IMR-90 (cell line): ENCODE measurements around the gene PLCG2. TPM values are rescaled to one million over a fixed set of nuclear protein-coding genes. Genes with fewer than 3 reads are reported as not detected.

ENCODE experiments used
- ATAC-seq: fragments of 200-7000 bp; cut with Tn5 transposase; 2 replicates; pipeline ENCODE4 v1.9.1; 2020; ENCODE audit warnings: low read depth, mild to moderate bottlenecking, moderate library complexity
- BruUV-seq: library from RNA; stranded (reverse); fragments of 400-500 nt; replicated peaks from 2 replicates; lab custom pipeline; 2021; lab: Mats Ljungman, UMichigan
- CTCF ChIA-PET: fragments of 300-600 bp; formaldehyde crosslinking; extraction: SDS; loops from one replicate; lab custom pipeline; 2021; ENCODE audit warnings: antibody characterized with exemption; lab: Yijun Ruan, JAX
- POLR2A ChIA-PET: fragments of 300-600 bp; sonication (Branson Sonifier 250); formaldehyde crosslinking; loops from one replicate; lab custom pipeline; 2022; ENCODE audit warnings: antibody characterized with exemption; ENCODE audit not compliant: unreplicated experiment; lab: Charles Lee
- DNase-seq: peaks from one replicate; pipeline ENCODE4 v3.0.0; 2013
- H2AFZ ChIP-seq: replicated peaks from 2 replicates; pipeline ENCODE3; 2013; ENCODE audit warnings: low read length, mild to moderate bottlenecking; ENCODE audit not compliant: poor library complexity
- H2AK5ac ChIP-seq: 2 replicates; pipeline ENCODE4 v1.6.1; 2013; ENCODE audit warnings: low read depth, low read length, inconsistent platforms
- H2AK9ac ChIP-seq: replicated peaks from 2 replicates; pipeline ENCODE3; 2013; ENCODE audit warnings: mild to moderate bottlenecking, low read depth, low read length, moderate library complexity; ENCODE audit not compliant: poor library complexity
- H2BK120ac ChIP-seq: 2 replicates; pipeline ENCODE4 v1.6.1; 2013; ENCODE audit warnings: low read depth, low read length, inconsistent platforms
- H2BK15ac ChIP-seq: 3 replicates; pipeline ENCODE4 v1.6.1; 2013; ENCODE audit warnings: low read depth, low read length, inconsistent platforms
- H2BK20ac ChIP-seq: 2 replicates; pipeline ENCODE4 v1.6.1; 2013; ENCODE audit warnings: low read depth, mild to moderate bottlenecking, inconsistent platforms, low read length, moderate library complexity
- H2BK5ac ChIP-seq: 2 replicates; pipeline ENCODE4 v1.6.1; 2013; ENCODE audit warnings: mild to moderate bottlenecking, low read depth, low read length, inconsistent platforms; ENCODE audit not compliant: poor library complexity, severe bottlenecking
- H3K14ac ChIP-seq: replicated peaks from 2 replicates; pipeline ENCODE4 v1.6.1; 2013; ENCODE audit warnings: low read depth, low read length, inconsistent platforms
- H3K18ac ChIP-seq: 2 replicates; pipeline ENCODE4 v1.6.1; 2013; ENCODE audit warnings: low read depth, low read length, control low read depth
- H3K23ac ChIP-seq: 2 replicates; pipeline ENCODE4 v1.6.1; 2013; ENCODE audit warnings: low read depth, low read length, inconsistent platforms
- H3K27ac ChIP-seq: 2 replicates; pipeline ENCODE4 v1.5.1; 2013; ENCODE audit warnings: mild to moderate bottlenecking, control low read depth, low read length; ENCODE audit not compliant: insufficient read depth
- H3K27me3 ChIP-seq: 2 replicates; pipeline ENCODE4 v1.6.1; 2013; ENCODE audit warnings: low read length; ENCODE audit not compliant: control insufficient read depth, insufficient read depth
- H3K36me3 ChIP-seq: 2 replicates; pipeline ENCODE4 v1.6.1; 2013; ENCODE audit warnings: low read length, mixed read lengths; ENCODE audit not compliant: control insufficient read depth, insufficient read depth
- H3K4ac ChIP-seq: 2 replicates; pipeline ENCODE4 v1.6.1; 2013; ENCODE audit warnings: low read depth, low read length, inconsistent platforms
- H3K4me1 ChIP-seq: 2 replicates; pipeline ENCODE4 v1.6.1; 2013; ENCODE audit warnings: low read length, mixed read lengths; ENCODE audit not compliant: control insufficient read depth, insufficient read depth
- H3K4me2 ChIP-seq: 2 replicates; pipeline ENCODE4 v1.6.1; 2013; ENCODE audit warnings: low read depth, mild to moderate bottlenecking, control low read depth, low read length, moderate library complexity
- H3K4me3 ChIP-seq: 2 replicates; pipeline ENCODE4 v1.5.1; 2013; ENCODE audit warnings: low read depth, mild to moderate bottlenecking, control low read depth, low read length, moderate library complexity; ENCODE audit not compliant: insufficient read depth
- H3K56ac ChIP-seq: 2 replicates; pipeline ENCODE4 v1.6.1; 2013; ENCODE audit warnings: low read length, inconsistent platforms; ENCODE audit not compliant: insufficient read depth; ENCODE audit errors: extremely low read depth
- H3K79me1 ChIP-seq, 2 experiments: 2 replicates each; pipeline ENCODE4 v1.6.1; 2013; ENCODE audit warnings: low read length in 2 of 2, inconsistent platforms in 1 of 2, low read depth in 1 of 2
- H3K9ac ChIP-seq: 2 replicates; pipeline ENCODE4 v1.6.1; 2013; ENCODE audit warnings: low read depth, low read length, control low read depth
- H3K9me1 ChIP-seq: 2 replicates; pipeline ENCODE4 v1.6.1; 2013; ENCODE audit warnings: low read length, inconsistent platforms; ENCODE audit not compliant: insufficient read depth
- H3K9me3 ChIP-seq: 2 replicates; pipeline ENCODE4 v1.6.1; 2013; ENCODE audit warnings: low read length; ENCODE audit not compliant: control insufficient read depth, insufficient read depth
- H4K20me1 ChIP-seq: 2 replicates; pipeline ENCODE4 v1.6.1; 2013; ENCODE audit warnings: low read length, inconsistent platforms; ENCODE audit not compliant: insufficient read depth
- H4K5ac ChIP-seq: 2 replicates; pipeline ENCODE4 v1.6.1; 2013; ENCODE audit warnings: mild to moderate bottlenecking, low read depth, low read length, control low read depth
- H4K8ac ChIP-seq, 2 experiments: 2 replicates each; pipeline ENCODE4 v1.6.1; 2013; ENCODE audit warnings: low read depth in 2 of 2, low read length in 2 of 2, control low read depth in 1 of 2, inconsistent platforms in 1 of 2
- H4K91ac ChIP-seq: 2 replicates; pipeline ENCODE4 v1.6.1; 2013; ENCODE audit warnings: low read depth, low read length, inconsistent platforms; ENCODE audit not compliant: insufficient read depth
- BHLHE40 ChIP-seq: fragments of 150-350 bp; IDR thresholded peaks from 2 replicates; pipeline ENCODE4 v1.6.1; 2016; ENCODE audit warnings: mild to moderate bottlenecking, low read depth, low read length
- CEBPB ChIP-seq: IDR thresholded peaks from 2 replicates; pipeline ENCODE4 v1.6.1; 2012; ENCODE audit warnings: low read depth, low read length, improper control_type of control experiment
- CHD1 ChIP-seq: IDR thresholded peaks from 2 replicates; pipeline ENCODE4 v1.6.1; 2012; ENCODE audit warnings: low read depth, low read length, improper control_type of control experiment
- FOS ChIP-seq: fragments of 150-350 bp; IDR thresholded peaks from 2 replicates; pipeline ENCODE4 v1.6.1; 2016; ENCODE audit warnings: low read depth, low read length
- MAFK ChIP-seq: IDR thresholded peaks from 2 replicates; pipeline ENCODE4 v1.6.1; 2012; ENCODE audit warnings: low read depth, low read length, improper control_type of control experiment
- MAZ ChIP-seq: IDR thresholded peaks from 2 replicates; pipeline ENCODE4 v1.6.1; 2012; ENCODE audit warnings: low read depth, mild to moderate bottlenecking, low read length, improper control_type of control experiment, moderate library complexity, borderline replicate concordance
- MXI1 ChIP-seq: IDR thresholded peaks from 2 replicates; pipeline ENCODE4 v1.6.1; 2012; ENCODE audit warnings: low read depth, mild to moderate bottlenecking, low read length, moderate library complexity, borderline replicate concordance
- POLR2A ChIP-seq: IDR thresholded peaks from 2 replicates; pipeline ENCODE4 v1.6.1; 2012; ENCODE audit warnings: mild to moderate bottlenecking, low read depth, low read length
- RAD21 ChIP-seq: IDR thresholded peaks from 2 replicates; pipeline ENCODE4 v1.6.1; 2012; ENCODE audit warnings: low read length, improper control_type of control experiment
- RCOR1 ChIP-seq: IDR thresholded peaks from 2 replicates; pipeline ENCODE4 v1.6.1; 2012; ENCODE audit warnings: mild to moderate bottlenecking, low read length, improper control_type of control experiment; ENCODE audit not compliant: insufficient replicate concordance
- RFX5 ChIP-seq: IDR thresholded peaks from 2 replicates; pipeline ENCODE4 v1.8.0; 2012; ENCODE audit warnings: low read depth, mild to moderate bottlenecking, low read length, moderate library complexity
- SMC3 ChIP-seq: fragments of 150-350 bp; IDR thresholded peaks from 2 replicates; pipeline ENCODE4 v1.6.1; 2016; ENCODE audit warnings: low read depth, mild to moderate bottlenecking, antibody characterized with exemption, low read length, moderate library complexity
- WGBS, 2 experiments: methylation state at CpG; one replicate each; pipeline versions ENCODE4 v1.1.5 to v1.1.7; 2013; ENCODE audit warnings: missing lambda C conversion rate in 2 of 2; ENCODE audit not compliant: insufficient read length in 1 of 2; ENCODE audit errors: extremely low coverage in 2 of 2; 5-methylcytosine and 5-hydroxymethylcytosine counted together
- dilution Hi-C: fragments of 300-500 bp; cut with HindIII; formaldehyde crosslinking; loops from one replicate; pipeline ENCODE4 v1.14.3; 2018; ENCODE audit warnings: low sequenced_read_pairs; ENCODE audit not compliant: unreplicated experiment
- in situ Hi-C: fragments of 300-500 bp; cut with MboI; formaldehyde crosslinking; loops from 3 replicates; pipeline ENCODE4 v1.14.3; 2019; ENCODE audit warnings: low sequenced_read_pairs, inconsistent platforms, mixed read lengths
- intact Hi-C: fragments of 100-400 bp; cut with micrococcal nuclease; formaldehyde crosslinking; loops from 2 replicates; pipeline ENCODE4 v1.10.0; 2022
- polyA plus RNA-seq, 3 experiments: library from polyadenylated mRNA; depleted of rRNA; stranded (reverse); fragments of >200 nt; gene quantifications; 2 replicates each; pipeline ENCODE4 v1.2.3, GENCODE V29; 2012; ENCODE audit warnings: low replicate concordance in 1 of 3
- total RNA-seq: library from RNA; depleted of rRNA; stranded (reverse); fragments of >200 nt; gene quantifications from 2 replicates; pipeline ENCODE4 v1.2.3, GENCODE V29; 2012
- TF ChIP-seq, protein P1 (sequence below): fragments of 150-350 bp; IDR thresholded peaks from 2 replicates; pipeline ENCODE4 v1.6.1; 2017; ENCODE audit warnings: mild to moderate bottlenecking, antibody characterized with exemption, low read length, low read depth
- TF ChIP-seq, protein P2 (sequence below): fragments of 150-350 bp; IDR thresholded peaks from 2 replicates; pipeline ENCODE4 v1.6.1; 2016; ENCODE audit warnings: low read depth, mild to moderate bottlenecking, low read length, moderate library complexity, borderline replicate concordance
- TF ChIP-seq, protein P3 (sequence below): conservative IDR thresholded peaks from 2 replicates; pipeline ENCODE4 v1.5.1; 2012; ENCODE audit warnings: mild to moderate bottlenecking, low read depth, low read length, improper control_type of control experiment

PLCG2 gene
- total and polyA plus RNA-seq, 2 of the 4 experiments (the other 2 are of a cell fraction), result 0.14 to 0.18 TPM

GRCh38 chr16:81786868-81787267, 7.8 kb downstream of the PLCG2 start:
- Histone ChIP-seq H3K9me3 (no peaks in the 10 kb centered on the region), H3K23ac (no peak overlapping the region), H3K14ac (no peak overlapping the region), H3K27ac (no peak overlapping the region), H4K20me1 (no peaks in the 10 kb centered on the region), H2BK120ac (no peak overlapping the region), H2AK9ac (no peak overlapping the region), H3K9ac (no peak overlapping the region), H3K27me3 (peaks cover 34% of the 10 kb centered on the region), H2AK5ac (no peak overlapping the region), H3K79me1 (no peaks in the 10 kb centered on the region), H3K4me2 (no peak overlapping the region), H3K4ac (no peak overlapping the region), H3K36me3 (no peaks in the 10 kb centered on the region), H2BK20ac (no peak overlapping the region), H2AFZ (no peak overlapping the region), H3K9me1 (0 out of 2 replicates have a peak, but pooled peaks cover 3% of the 10 kb centered on the region), H3K18ac (no peak overlapping the region), H3K4me3 (no peak overlapping the region), H3K56ac (no peak overlapping the region), H4K5ac (no peak overlapping the region), H4K91ac (no peak overlapping the region), H2BK15ac (no peak overlapping the region), H2BK5ac (no peak overlapping the region), H3K4me1 (no peaks in the 10 kb centered on the region), H4K8ac (no peak overlapping the region)
- no TSS peak for BruUV-seq
- POLR2A ChIA-PET, result no interaction called here
- TF ChIP-seq BHLHE40, result no peak
- no peak for TF ChIP-seq MXI1
- no peak for TF ChIP-seq POLR2A
- no peak for TF ChIP-seq CHD1
- TF ChIP-seq, protein P1, sequence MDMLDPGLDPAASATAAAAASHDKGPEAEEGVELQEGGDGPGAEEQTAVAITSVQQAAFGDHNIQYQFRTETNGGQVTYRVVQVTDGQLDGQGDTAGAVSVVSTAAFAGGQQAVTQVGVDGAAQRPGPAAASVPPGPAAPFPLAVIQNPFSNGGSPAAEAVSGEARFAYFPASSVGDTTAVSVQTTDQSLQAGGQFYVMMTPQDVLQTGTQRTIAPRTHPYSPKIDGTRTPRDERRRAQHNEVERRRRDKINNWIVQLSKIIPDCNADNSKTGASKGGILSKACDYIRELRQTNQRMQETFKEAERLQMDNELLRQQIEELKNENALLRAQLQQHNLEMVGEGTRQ, result no peak
- TF ChIP-seq CEBPB, result no peak
- no peak for TF ChIP-seq RFX5
- TF ChIP-seq, protein P2, sequence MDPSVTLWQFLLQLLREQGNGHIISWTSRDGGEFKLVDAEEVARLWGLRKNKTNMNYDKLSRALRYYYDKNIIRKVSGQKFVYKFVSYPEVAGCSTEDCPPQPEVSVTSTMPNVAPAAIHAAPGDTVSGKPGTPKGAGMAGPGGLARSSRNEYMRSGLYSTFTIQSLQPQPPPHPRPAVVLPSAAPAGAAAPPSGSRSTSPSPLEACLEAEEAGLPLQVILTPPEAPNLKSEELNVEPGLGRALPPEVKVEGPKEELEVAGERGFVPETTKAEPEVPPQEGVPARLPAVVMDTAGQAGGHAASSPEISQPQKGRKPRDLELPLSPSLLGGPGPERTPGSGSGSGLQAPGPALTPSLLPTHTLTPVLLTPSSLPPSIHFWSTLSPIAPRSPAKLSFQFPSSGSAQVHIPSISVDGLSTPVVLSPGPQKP, result no peak
- TF ChIP-seq MAFK, result no peak
- TF ChIP-seq SMC3, result no peak
- no peak for TF ChIP-seq RCOR1
- TF ChIP-seq FOS, result no peak
- no peak for TF ChIP-seq MAZ
- TF ChIP-seq, protein P3, sequence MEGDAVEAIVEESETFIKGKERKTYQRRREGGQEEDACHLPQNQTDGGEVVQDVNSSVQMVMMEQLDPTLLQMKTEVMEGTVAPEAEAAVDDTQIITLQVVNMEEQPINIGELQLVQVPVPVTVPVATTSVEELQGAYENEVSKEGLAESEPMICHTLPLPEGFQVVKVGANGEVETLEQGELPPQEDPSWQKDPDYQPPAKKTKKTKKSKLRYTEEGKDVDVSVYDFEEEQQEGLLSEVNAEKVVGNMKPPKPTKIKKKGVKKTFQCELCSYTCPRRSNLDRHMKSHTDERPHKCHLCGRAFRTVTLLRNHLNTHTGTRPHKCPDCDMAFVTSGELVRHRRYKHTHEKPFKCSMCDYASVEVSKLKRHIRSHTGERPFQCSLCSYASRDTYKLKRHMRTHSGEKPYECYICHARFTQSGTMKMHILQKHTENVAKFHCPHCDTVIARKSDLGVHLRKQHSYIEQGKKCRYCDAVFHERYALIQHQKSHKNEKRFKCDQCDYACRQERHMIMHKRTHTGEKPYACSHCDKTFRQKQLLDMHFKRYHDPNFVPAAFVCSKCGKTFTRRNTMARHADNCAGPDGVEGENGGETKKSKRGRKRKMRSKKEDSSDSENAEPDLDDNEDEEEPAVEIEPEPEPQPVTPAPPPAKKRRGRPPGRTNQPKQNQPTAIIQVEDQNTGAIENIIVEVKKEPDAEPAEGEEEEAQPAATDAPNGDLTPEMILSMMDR, result no peak
- no peak for TF ChIP-seq RAD21
- dilution Hi-C loops, result no loop called here
- in situ Hi-C loops, result no loop called here
- ATAC-seq, result no peak
- no CpG with 5 or more reads among the region's 2 CpGs for WGBS, 2 experiments
- intact Hi-C loops, result no loop called here
- DNase-seq, result no peak
- CTCF ChIA-PET, result no interaction called here
